Ectodermal cell (in vitro differentiated cells): ENCODE results near the gene MRPL20.

Source experiments
- H3K27ac ChIP-seq: 2 replicates; pipeline ENCODE4 v1.7.0; 2013; ENCODE audit warnings: mild to moderate bottlenecking, low read depth, low read length; ENCODE audit not compliant: insufficient read depth, poor library complexity, severe bottlenecking
- H3K27me3 ChIP-seq: 2 replicates; pipeline ENCODE4 v1.7.0; 2013; ENCODE audit warnings: mild to moderate bottlenecking, low read length; ENCODE audit not compliant: insufficient read depth, control insufficient read depth, poor library complexity, severe bottlenecking
- H3K36me3 ChIP-seq: one replicate; pipeline ENCODE4 v1.7.0; 2013; ENCODE audit warnings: low read length; ENCODE audit not compliant: control insufficient read depth, insufficient read depth
- H3K4me1 ChIP-seq: one replicate; pipeline ENCODE4 v1.7.0; 2013; ENCODE audit warnings: low read length; ENCODE audit not compliant: control insufficient read depth, insufficient read depth
- H3K4me3 ChIP-seq: 2 replicates; pipeline ENCODE4 v1.7.0; 2013; ENCODE audit warnings: low read depth, low read length, control low read depth; ENCODE audit not compliant: insufficient read depth
- H3K9me3 ChIP-seq: 2 replicates; pipeline ENCODE4 v1.7.0; 2013; ENCODE audit warnings: mild to moderate bottlenecking, low read length, moderate library complexity; ENCODE audit not compliant: control insufficient read depth
- WGBS, 2 experiments: methylation state at CpG; one replicate each; pipeline ENCODE4 v1.1.7; 2013; ENCODE audit warnings: missing lambda C conversion rate in 2 of 2; 5-methylcytosine and 5-hydroxymethylcytosine counted together

Gene MRPL20

DNA sequence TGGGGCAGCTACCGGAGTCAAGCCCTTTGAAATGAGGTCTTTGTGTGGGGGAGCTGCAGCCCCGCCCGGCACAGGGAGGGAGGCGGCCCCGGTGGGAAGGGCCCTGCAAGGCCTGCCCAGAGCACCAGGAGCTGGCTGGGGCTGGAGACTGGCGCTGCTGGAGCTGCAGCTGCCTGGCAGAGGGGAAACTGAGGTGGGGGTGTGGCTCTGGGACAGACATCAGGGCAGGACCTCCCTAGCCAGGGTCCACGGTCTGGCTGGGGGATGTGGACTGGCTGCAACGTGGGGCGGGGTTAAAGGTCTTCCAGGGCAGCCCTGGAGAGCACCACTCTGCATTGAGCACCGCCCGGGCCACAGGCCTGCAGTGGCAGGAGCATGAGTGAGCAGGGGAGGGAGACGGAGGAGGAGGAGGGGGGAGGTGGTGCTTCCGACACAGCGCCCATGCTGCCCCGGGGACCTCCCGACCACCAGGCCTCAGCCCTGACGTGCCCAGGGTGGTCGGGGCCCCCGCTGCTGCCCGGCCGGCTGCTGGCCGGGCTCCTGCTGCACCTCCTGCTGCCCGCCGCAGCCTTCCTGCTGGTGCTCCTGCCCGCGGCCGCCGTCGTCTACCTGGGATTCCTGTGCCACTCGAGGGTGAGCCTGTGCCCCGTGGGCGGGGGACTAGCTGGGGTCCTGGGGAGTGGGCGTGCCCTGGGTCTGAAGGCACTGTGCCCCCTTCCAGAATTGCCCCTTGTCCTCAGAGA, 18.8 kb upstream of the MRPL20 start:
- Histone ChIP-seq H3K27me3 (no peaks in the 10 kb centered on the region), H3K4me3 (peak overlapping the region; percentile 27), H3K4me1 (peaks cover 39% of the 10 kb centered on the region), H3K9me3 (no peaks in the 10 kb centered on the region), H3K36me3 (no peaks in the 10 kb centered on the region), H3K27ac (peak overlapping the region; percentile 62)
- WGBS, 2 experiments = 38 to 41% methylated on average over 33 of the region's 33 CpGs

DNA sequence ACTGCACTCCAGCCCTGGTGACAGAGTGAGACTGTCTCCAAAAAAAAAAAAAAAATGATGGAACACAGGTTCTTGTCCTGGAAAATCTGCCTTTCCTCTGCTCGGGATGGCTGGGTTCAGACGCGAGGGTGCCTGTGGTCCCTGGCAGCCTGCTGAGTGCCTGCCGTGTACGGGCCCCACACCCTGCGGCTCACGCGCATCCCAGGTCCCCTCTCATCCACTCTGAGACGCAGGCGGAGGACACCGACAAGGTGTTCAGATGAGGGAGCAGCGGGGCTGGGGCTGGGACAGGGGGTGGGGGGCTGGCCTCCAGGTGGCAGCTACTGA, 18.3 kb upstream of the MRPL20 start:
- H3K4me1 ChIP-seq = peaks cover 39% of the 10 kb centered on the region
- no peaks in the 10 kb centered on the region for H3K9me3 ChIP-seq
- no peaks in the 10 kb centered on the region for H3K27me3 ChIP-seq
- no peaks in the 10 kb centered on the region for H3K36me3 ChIP-seq
- peak overlapping the region; percentile 6 for H3K27ac ChIP-seq
- no peak overlapping the region for H3K4me3 ChIP-seq
- 68 to 75% methylated on average over 12 of the region's 12 CpGs for whole genome bisulfite sequencing, 2 experiments

DNA sequence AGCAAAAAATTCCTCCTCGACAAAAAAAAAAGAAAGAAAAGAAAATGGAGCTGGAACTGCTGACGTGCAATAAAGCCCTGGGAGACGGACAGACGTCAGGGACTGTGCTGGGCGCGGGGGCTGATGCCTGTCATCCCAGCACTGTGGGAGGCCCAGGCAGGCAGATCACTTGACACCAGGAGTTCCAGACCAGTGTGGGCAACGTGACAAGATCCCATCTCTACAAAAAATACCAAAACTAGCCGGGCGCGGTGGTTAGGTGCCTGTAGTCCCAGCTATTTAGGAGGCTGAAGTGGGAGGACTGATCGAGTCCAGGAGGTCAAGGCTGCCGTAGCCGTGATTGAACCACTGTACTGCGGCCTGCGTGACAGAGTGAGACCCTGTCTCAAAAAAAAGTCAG, 17.6 kb upstream of the MRPL20 start:
- Histone ChIP-seq H3K36me3 (no peaks in the 10 kb centered on the region), H3K9me3 (no peaks in the 10 kb centered on the region), H3K27ac (no peak overlapping the region), H3K4me3 (no peak overlapping the region), H3K4me1 (peaks cover 36% of the 10 kb centered on the region), H3K27me3 (no peaks in the 10 kb centered on the region)
- WGBS, 2 experiments = 92 to 95% methylated on average over 15 of the region's 15 CpGs

DNA sequence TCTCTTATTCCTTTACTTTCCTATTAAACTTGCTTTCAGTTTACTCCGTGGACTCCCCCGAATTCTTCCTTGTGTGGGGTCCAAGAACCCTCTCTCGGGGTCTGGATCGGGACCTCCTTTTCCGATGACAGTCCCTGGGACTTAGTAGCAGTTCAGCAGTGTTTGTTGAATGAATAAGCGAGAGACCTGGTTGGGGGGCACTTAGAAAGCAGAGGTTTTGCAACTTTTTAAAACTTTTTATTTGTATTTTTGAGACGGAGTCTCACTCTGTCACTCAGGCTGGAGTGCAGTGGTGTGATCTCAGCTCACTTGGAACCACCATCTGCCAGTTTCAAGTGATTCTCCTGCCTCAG, 16.1 kb upstream of the MRPL20 start:
- H3K4me1 ChIP-seq = peaks cover 36% of the 10 kb centered on the region
- H3K27ac ChIP-seq = no peak overlapping the region
- H3K9me3 ChIP-seq = no peaks in the 10 kb centered on the region
- H3K27me3 ChIP-seq = no peaks in the 10 kb centered on the region
- WGBS, 2 experiments = 95 to 96% methylated on average over 7 of the region's 7 CpGs
- no peak overlapping the region for H3K4me3 ChIP-seq
- no peaks in the 10 kb centered on the region for H3K36me3 ChIP-seq

DNA sequence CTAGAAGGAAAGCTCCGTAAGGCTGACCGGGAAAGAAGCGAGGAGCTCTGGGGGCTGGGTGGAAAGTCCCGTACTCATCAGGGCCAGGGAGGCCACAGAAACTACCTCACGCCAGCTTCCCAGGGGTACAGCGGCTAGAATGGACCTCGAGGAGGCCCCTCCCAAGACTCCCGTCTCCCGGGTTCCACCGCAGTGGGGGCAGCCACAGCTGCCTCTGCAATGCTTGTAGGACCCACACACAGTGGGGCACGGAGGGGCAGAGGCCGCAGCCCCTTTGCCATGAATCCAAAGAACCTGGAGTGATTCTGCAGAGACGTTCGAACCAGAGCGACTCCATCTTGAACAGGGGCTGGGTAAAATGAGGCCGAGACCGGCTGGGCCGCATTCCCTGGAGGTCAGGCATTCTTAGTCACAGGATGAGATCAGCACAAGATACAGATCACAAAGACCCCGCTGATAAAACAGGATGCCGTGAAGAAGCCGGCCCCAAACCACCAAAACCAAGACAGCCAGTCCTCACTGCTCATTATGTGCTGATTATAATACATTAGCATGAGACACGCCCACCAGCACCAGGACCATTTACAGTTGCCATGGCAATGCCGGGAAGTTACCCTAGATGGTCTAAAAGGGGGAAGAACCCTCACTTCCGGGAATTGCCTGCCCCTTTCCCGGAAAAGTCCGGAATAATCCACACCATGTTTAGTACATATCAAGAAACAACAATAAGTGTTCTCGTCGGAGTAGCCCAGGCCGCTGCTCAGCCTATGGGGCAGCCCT, 15.6 kb upstream of the MRPL20 start:
- WGBS, 2 experiments = 84 to 86% methylated on average over 29 of the region's 29 CpGs
- H3K4me3 ChIP-seq = no peak overlapping the region
- no peak overlapping the region for H3K27ac ChIP-seq
- H3K27me3 ChIP-seq = no peaks in the 10 kb centered on the region
- H3K9me3 ChIP-seq = no peaks in the 10 kb centered on the region
- H3K4me1 ChIP-seq = peaks cover 36% of the 10 kb centered on the region
- no peaks in the 10 kb centered on the region for H3K36me3 ChIP-seq

DNA sequence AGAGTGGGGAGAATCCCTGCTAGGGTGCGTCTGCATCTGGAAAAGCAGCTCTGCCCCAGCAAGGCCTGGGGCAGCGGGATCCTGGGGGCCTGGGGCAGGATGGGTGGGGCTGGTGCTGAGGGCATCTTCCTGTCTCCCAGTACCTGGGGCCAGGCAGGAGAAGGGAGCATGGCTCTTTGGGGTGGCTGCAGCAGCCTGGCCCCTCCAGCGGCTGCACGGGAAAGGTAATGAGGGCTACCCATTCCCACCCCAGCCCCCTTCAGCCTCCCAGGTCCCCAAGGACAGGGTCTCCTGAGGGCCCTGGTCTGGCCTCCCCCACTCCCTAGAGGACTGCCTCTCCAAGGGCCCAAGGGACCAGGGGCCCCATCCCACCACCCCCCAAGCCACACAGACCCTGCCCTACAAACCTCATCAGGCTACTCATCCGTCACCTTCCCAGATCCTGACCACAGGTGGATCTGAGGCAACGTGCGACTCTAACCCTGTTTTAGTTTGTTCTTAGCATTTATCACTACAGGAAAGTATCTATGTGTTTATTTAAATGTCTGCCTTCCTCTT, 14.9 kb upstream of the MRPL20 start:
- no peaks in the 10 kb centered on the region for H3K27me3 ChIP-seq
- H3K9me3 ChIP-seq = no peaks in the 10 kb centered on the region
- no peaks in the 10 kb centered on the region for H3K36me3 ChIP-seq
- 91 to 95% methylated on average over 5 to 7 of the region's 7 CpGs for WGBS, 2 experiments
- H3K4me3 ChIP-seq = no peak overlapping the region
- no peak overlapping the region for H3K27ac ChIP-seq
- peaks cover 40% of the 10 kb centered on the region for H3K4me1 ChIP-seq

DNA sequence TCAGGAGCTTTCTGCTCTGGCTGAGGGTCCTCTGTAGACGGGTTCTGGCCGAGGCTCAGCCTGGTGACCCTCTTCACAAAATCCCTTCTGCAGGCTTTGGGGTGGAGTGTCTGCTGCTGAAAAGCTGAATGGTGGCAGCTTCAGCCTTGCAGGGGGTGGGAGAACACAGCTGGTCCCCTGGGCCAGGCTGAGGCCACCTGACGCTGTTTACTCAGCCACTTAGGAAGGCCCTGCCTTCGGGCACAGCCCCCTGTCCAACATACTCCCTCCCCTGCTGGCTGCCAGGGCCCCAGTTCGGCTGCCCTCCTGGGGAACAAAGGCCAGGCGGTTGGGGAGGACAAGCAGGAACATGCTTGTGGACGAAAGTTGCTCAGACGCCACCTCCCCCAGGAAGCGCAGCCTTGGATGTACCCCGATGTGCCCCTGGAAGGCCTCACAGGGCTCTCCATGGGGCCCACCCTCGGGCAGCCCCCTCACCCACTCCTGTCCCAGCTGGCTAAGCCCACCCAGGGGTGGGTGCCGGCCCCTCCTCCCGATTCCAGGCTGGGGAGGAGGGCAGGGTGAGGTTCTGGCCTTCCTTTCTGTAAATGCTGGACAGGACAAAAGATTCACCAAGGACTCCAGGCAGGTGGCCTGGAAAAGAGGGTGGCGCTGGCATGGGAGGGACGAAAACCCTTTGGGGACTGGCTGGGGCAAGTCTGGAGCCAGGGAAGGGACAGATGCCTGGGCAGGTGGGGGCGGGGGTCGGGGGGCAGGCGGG, 14.2 kb upstream of the MRPL20 start, which contains the start of gene ANKRD65:
ANKRD65 (minus strand) TSS at position 130 of the 760 bp plus-strand sequence. CDS start 271 bp downstream, outside the sequence.
- H3K4me3 ChIP-seq = no peak within 1 kb of the TSS

DNA sequence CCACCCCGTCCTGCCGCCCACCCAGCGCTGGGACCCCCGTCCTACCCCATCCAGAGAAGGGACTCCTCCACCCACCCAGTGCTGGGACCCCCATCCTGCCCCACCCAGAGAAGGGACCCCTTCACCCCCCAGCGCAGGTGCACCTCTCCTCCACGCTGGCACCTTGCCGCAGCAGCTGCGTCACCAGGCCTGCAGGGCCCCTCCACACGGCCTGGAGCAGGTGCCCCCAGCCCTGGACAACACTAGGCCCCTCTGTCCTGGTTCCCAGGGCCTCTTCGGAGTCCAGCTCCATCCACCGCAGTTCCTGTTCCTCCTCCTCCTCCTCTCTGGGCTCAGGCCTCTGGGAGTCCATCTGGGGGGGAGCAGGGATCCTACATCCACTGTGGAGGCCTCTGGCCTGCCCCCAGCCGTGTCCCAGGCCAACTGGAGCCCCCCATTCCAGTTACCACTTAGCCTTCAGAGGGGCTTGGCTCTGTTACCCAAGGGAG, 13.6 kb upstream of the MRPL20 start:
- Histone ChIP-seq H3K4me3 (no peak overlapping the region), H3K36me3 (no peaks in the 10 kb centered on the region), H3K27me3 (no peaks in the 10 kb centered on the region), H3K4me1 (peaks cover 32% of the 10 kb centered on the region), H3K9me3 (no peaks in the 10 kb centered on the region), H3K27ac (no peak overlapping the region)
- 87 to 90% methylated on average over 11 to 12 of the region's 12 CpGs for WGBS, 2 experiments

More for the DNA sequence above, 14.2 kb upstream of the MRPL20 start, which contains the start of gene ANKRD65:
- H3K27me3 ChIP-seq = no peaks in the 10 kb centered on the region
- no peaks in the 10 kb centered on the region for H3K9me3 ChIP-seq
- H3K27ac ChIP-seq = no peak within 1 kb of the TSS
- H3K36me3 ChIP-seq = no peaks in the 10 kb centered on the region
- peaks cover 35% of the 10 kb centered on the region for H3K4me1 ChIP-seq
- 72 to 74% methylated on average over 18 of the region's 18 CpGs for WGBS, 2 experiments

DNA sequence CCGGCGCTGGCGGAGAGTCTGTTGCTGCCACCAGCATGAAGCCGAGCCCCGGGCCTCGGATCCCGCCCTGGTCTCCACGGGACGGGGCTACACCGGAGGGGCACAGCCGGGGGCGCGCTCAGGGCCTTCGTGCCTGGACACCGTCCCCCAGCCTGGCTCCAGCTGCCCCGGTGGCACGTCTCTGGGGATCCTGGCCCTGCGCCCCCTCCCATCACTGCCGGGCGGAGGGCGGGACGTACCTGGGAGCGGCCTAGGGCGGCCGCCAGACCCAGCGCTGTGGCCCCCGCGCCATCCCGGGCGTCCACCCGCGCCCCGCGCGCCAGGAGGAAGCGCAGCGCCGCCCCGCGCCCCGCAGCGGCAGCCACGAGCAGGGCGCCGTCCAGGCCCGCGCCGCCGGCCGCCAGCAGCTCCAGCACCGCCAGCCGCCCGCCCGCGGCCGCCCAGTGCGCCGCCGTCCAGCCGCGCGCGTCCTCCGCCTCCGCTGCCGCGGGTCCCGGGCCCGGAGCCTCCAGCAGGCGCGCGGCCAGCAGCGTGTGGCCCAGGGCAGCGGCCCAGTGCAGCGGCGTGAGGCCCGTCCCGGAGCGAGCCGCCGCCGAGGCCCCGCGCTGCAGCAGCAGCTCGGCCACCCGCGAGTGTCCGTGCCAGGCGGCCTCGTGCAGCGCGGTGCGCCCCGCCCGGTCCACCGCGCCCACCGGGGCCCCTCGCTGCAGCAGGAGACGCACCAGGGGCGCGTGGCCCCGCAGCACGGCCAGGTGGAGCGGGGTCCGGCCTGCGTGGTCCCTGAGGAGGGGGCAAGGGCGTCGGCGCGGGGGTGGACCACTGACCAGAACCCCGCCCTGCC, 12.9 kb upstream of the MRPL20 start:
- Histone ChIP-seq H3K4me1 (peaks cover 31% of the 10 kb centered on the region), H3K36me3 (no peaks in the 10 kb centered on the region), H3K9me3 (no peaks in the 10 kb centered on the region), H3K27ac (no peak overlapping the region), H3K27me3 (no peaks in the 10 kb centered on the region), H3K4me3 (no peak overlapping the region)
- WGBS, 2 experiments = 76% methylated on average over 112 of the region's 112 CpGs
